HCEC 1CT (cell line): ENCODE results near the gene PAGE1.
"Not testable (repeated sequence)": the region's sequence is repeated elsewhere in the genome, so short reads cannot be mapped to it uniquely, and the experiment has no call there.

ENCODE experiments used
- DNase-seq: peaks from one replicate; pipeline ENCODE4 v3.0.0-alpha.2; 2017

The PAGE1 gene, protein sequence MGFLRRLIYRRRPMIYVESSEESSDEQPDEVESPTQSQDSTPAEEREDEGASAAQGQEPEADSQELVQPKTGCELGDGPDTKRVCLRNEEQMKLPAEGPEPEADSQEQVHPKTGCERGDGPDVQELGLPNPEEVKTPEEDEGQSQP

DNA sequence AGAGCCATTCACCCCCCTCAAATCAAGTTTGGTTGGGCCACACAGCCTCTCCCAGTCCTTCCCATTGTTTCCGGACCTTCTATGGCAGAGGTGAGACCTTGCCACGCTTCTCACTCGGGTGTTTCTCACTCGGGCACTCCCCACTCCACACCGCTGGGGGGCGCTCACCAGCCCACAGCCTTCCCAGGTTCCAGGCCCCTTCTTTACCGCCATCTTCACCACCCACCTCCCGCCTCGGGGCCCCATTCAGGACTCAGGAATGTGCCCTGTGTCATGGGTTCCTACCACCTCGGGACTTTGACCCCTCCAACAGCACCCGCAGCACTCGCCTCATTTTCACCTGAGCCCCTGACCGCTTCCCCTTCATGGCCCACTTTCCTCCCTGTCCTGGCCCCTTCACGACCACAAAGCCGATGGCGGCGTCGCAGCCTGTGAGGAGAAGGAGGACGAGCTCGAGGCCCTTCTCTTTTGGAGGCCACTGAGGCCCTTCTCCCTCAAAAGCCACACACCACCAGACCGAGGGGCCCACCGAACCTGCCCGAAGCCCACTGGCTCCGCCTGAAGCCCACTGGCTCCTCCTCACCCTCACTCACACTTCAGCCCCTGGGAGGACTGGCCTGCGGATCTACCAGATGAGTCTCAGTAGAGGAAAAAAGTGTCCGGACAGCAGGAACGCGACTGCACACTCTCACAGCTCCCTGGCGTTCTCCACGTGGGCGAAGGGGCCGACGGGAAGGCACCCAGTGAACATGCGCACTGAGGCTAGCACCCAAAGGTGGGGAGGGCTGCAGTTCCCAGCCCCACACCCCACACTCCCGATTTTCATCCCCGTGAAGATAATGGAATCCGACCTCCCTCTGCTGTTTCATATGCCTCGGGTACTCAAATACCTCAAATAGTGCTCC is at the start of gene PAGE1:
TSS of gene PAGE1 (minus strand) at position 709 of the 905 bp plus-strand sequence. CDS start 1,214 bp downstream, outside the sequence.
- no peak for DNase-seq

DNA sequence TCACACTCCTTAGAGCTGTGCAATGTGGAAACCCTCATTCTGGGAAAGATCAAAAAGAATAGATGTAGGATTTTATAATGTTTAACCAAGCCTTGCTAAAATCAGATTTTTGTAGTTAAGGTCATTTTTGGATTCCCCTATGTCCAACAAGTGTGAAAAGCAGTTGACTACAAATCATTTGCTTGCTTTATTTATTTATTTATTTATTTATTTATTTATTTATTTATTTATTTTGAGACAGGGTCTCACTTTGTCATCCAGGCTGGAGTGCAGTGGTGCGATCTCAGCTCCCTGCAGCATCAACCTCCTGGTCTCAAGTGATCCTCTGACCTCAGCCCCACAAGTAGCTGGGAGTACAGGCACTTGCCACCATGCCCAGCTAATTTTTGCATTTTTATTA is 45.7 kb upstream of the PAGE1 start:
- DNase-seq: not testable (repeated sequence)

DNA sequence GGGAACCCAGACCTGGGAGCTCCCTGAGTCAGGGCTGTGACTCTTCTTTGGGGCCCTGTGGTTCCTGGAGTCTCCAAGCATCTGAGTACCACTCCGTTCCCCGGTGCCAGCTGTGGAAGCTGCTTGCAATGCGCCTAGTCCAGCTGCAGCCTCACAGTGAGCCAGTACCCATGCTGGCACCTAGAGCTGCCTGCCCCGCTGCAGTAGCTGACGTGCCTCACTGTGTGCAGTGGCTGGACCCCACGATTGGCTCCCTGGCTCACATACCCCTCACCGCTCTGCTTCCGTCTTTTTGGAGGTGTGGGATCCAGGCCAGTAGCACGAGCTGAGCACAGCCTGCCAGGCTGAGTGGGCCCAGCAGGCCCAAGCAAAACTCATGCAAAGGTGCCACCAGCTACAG is 32.1 kb upstream of the PAGE1 start:
- DNase-seq: no peak

DNA sequence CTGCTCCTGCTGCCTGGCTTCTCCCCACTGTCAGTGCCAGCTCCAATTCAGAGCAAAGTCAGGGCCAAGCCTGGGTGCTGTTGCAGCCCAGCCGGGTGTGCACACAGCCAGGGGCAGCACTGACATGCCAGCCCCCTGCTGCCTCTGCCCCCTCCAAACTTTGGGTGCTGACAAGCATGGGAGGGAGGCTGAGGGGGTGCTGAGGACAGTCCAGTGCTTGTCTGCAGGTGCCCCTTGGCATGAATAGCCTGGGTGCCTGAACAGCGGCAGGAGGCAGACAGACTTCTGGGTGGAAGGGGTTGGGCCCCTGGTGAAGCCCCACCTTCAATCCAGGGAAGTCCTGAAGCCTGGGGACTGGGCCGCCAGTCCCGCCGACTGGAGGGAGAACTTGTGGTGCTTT is 31.2 kb upstream of the PAGE1 start:
- DNase-seq: no peak

DNA sequence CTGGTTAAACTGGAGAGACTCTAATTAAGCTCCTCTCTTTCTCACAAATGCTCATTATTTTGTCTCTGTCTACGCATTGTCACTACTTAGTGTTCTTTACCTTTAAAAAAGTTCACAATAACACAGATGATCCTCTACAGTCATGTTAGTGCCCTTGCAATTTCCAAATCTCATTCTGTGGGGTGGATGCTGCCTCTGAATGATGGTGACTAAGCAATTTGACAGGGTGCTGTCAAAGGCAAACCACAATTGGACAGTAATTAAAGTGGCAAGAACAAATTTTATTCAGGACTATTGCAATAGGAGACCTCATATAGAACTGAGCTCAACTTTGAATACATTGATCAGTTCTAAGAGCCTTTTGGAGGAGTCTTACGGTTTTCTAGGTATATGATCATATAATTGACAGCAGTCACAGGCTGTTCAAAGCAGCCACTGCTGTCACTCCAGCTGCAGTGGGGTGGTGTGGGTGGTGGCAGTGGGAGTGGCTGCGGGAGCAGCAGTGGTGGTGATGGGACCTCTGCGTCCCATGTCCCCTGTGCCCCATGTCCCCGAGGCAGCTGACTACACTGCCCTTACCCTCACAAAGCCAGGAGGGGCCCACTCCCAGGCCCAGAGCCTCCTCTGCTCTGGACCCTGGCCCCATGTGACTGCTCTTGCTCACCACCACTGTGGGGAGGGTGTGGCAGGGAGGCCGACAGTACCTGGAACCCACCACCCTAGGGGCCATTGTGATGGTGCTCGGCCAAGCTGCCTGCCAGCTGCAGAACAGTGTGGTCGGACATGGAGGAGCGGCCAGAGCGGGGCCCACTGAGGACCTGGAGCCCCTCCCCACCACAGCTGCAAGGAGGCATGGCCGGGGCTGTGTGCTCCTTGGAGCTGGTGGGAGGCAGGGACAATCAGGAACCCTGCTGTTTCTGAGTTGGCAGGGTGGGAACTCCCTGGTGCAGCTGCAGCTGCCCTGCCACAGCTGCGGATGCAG is 30.4 kb upstream of the PAGE1 start:
- no peak for DNase-seq

DNA sequence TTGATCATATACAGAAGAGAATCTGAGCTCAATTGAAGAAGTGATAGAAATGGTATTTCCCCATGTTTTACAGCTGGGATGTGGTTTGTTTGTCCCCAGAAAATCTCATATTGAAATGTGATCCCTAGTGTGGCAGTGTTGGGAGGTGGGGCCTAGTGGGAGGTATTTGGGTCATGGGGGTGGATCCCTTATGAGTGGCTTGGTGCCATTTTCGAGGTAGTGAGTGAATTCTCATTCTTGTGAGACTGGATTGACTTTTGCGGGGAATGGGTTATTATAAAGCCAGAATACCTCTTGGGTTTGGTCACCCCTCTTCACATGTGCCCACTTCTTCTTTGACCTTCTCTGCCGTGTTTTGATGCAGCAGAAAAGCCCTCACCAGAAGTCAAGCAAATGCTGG is 29.6 kb upstream of the PAGE1 start:
- DNase-seq: no peak

DNA sequence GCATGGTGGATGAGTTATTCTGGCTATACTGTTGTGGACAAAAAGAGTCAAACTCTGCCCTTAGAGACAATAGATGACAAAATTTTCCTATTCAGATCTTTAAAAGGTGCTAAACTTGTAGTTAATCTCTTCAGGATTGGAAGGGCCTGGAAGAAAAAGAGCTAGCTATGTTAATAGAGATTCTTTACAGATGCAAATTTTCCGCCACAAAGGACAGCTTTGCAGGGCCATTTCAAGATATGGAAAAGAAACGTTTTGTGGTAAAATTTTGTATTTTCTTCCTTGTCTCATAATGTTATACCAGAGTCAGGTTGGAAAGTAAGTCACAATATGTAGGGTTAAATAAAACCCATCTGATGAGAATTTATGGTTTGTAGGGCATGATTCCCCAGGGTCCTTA is 24.3 kb upstream of the PAGE1 start:
- not testable (repeated sequence) for DNase-seq

DNA sequence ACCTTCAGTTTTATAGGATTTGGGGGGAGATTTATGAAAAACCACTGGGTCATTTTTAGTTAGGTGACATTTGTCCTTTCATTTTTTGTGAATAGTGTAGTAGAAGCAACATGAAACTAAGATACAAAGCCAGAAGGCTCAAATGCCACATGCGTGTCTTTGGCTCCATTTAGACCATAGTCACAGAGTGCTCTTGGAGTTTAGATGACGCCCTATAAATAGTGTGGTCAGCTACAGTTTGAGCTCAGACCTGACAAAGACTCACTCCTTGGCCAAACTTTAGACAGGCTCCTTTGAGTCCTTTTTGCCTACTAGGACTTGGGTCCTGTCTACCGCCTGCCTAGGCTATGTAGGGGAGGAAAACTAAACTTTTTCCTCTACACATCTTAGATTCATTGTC is 16.8 kb upstream of the PAGE1 start:
- DNase-seq: no peak

DNA sequence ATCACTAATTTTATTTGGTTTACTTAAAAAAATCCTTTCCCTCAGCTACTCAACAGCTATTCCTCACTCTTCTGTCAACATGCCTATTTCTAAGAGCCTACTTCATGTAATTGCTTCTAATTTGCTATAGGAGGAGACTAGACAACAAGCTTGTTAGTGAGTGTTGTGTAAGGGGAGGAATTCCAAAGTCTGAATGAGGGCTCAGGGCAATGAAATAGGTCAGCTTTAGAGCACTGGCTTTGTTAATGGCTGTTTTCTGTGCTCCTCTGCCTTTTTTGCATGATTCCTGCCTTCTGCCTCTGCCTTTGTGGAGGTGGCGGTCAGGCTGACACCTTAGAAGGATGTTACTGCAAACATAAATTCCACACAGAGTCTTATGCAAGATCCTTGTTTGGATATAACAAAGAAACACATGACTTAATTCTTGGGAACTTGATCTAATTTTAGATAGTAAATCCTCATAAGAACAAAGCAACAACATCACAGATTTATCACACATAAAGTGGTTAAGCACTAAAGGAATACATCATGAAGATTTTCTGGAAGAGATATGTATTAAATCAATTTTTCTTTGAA is 15.0 kb upstream of the PAGE1 start:
- DNase-seq: no peak

DNA sequence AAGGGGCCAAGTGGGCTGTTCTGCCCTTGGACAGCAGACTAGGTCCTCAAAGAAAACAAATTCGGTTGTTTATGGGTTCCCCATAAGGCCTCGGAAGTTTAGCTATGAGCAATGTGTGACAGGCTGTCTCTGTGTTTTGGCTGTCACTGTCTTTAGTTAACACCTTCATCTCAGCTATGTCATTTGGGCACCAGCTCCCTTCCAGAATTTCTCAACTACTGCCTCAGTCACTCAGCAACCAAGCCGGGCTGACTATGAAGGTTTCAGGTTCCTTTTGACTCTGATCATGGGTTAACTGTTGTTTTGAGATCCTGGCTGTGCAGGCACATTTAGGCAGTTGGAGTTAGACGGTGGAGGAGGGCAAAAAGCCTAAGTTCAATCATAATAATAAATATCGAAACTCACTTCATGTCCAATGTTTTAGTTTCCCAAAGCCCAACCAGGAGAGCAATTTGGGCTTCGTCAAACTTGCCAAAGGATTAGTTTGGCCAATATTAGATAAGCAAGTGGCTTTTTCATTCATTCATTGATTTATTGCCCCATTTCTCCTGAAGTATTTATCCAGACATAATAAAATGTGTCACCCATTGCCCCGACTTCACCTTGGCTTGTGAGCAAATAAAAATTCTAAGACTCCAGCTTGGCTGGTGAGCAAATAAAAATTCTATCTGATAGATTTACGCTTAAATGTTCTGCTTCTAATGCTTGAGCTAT is 9.1 kb upstream of the PAGE1 start:
- DNase-seq: no peak

DNA sequence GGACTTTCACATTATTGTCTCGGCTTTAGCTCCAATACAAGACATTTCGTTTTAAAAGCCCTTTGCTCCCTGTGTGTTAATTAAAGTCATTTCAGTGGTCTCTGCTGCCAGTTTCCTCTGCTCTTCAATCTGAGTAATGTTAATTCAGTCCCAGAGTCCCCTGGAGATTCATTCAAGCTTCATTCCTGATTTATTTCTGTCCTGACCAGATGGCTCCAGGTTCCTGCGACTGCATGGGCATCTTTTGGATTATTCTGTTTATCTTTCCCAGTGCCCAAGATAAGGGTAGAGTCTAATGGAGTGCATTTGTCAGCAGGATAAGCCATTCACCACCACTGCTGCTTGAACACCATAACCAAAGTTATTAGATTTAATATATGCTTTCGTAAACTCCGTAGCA is 6.1 kb upstream of the PAGE1 start:
- DNase-seq: no peak

DNA sequence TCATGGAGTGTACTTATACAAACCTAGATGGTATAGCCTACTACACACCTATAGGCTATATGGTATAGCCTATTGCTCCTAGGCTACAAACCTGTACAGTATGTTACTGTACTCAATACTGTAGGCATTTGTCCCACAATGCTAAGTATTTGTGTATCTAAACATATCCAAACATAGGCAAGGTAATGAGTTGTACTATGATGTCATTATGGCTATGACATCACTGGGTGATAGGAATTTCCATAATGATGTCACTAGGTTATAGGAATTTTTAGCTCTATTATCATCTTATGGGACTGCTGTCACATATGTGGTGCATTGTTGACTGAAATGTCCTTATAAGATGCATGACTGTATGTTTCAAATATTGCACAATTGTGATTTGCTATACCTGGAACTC is 5.5 kb upstream of the PAGE1 start:
- no peak for DNase-seq

DNA sequence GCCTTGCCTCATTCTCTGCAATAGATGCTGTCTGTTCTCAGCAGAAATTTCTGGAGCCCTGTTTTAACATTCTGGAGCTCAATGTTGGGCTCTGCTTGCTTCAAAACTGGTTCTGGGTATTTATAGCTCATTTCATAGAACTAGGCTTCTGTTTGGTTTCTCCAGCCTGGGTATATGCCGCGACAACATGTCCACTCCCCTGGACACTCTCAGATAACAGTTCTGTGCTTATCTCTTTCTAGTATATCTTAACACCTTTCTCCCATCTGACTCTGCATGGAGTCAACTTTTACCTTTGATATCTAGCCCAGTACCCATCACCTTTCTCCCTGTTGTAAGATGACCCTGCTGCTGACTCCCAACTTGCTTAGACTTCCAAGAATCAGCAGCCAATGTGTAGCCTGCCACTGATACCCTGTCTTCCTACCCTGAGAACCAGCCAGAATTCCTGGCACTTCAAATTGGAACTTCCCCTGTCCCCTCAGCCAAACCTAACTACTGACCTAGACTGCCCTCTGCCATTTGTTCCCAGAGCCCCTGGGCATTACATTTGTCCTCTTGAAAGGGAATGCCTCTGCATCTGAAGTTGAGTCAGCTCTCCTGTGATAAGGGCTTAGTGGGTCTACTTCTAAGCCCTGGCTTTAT is 20.6 kb downstream of the PAGE1 start:
- DNase-seq: no peak

DNA sequence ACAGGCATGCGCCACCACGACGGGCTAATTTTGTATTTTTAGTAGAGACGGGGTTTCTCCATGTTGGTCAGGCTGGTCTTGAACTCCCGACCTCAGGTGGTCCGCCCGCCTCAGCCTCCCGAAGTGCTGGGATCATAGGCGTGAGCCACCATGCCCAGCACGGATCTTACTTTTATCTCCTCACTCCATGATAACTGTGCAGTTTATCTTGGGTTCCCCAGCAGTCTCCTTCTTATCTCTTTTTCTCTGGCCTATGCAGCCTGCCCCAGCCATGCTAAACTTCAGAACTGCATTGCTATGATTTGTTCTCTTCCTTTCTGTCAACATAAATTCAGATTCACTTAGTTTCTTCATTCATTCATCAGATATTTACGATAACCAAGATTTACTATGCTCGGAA is 22.4 kb downstream of the PAGE1 start:
- DNase-seq: no peak

DNA sequence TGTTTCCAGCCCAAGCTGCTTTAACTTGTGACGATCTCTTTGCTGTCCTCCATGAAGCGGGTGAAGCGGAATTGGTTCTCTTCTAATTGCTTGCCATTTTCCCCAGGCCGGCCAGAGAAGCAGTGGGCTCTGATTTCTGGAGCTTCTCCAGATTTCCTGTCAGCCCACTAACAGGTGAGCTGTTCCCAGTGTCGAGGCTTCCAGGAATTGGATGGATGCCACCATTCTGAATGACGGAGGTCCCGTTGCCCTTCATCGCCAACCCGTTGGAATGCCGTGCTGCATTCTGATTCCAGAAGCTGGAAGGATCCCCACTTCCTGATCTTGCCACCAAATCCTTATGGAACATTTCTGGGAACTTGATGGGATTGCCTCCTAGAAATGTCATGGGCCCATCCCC is 31.0 kb downstream of the PAGE1 start:
- no peak for DNase-seq

DNA sequence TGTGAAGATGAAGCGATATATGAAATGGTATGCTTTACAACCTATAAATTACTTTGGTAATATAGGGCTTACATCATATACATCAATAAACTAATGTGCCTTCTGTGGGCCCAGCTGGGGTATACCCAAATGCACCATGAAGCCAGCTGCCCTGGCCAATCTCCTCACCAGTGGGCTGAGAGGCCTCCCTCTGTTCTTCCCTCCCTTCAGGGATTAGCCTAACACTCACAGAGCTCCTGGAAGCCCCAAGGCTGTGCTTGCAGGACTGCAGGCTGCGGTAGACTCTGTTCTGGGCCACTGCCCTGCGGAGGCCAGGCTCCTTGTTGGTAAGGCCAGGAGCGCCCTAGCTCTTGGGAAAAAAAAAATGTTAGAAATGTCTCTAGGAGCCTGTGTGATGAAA is 33.9 kb downstream of the PAGE1 start:
- no peak for DNase-seq

DNA sequence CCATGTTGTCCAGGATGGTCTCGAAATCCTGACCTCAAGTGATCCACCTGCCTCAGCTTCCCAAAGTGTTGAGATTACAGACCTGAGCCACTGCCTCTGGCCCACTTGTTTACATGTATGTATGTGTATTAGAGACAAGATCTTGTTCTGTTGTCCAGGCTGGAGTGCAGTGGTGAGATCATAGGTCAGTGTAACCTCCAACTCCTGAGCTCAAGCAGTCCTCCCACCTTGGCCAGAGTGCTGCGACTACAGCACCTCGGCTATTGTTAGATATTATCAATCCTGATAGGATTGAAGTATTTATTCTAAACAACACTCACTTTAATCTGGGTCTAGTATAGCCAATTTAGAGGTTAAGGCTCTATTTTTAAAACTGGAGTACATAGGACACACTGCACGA is 36.0 kb downstream of the PAGE1 start:
- no peak for DNase-seq

DNA sequence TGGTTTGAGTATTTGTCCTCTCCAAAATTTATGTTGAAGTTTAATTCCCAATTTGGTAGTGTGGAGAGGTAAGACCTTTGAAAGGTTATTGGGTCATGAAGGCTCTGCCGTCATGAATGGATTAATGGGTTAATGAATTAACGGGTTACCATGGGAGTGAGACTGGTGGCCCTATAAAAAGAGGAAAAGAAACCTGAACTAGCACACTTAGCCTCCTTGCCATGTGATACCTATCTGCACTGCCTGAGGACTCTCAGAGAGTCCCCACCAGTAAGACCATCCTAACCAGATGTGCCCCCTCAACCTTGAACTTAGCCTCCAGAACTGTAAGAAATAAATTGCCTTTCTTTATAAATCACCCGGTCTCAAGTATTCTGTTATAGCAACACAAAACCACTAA is 39.3 kb downstream of the PAGE1 start:
- no peak for DNase-seq

DNA sequence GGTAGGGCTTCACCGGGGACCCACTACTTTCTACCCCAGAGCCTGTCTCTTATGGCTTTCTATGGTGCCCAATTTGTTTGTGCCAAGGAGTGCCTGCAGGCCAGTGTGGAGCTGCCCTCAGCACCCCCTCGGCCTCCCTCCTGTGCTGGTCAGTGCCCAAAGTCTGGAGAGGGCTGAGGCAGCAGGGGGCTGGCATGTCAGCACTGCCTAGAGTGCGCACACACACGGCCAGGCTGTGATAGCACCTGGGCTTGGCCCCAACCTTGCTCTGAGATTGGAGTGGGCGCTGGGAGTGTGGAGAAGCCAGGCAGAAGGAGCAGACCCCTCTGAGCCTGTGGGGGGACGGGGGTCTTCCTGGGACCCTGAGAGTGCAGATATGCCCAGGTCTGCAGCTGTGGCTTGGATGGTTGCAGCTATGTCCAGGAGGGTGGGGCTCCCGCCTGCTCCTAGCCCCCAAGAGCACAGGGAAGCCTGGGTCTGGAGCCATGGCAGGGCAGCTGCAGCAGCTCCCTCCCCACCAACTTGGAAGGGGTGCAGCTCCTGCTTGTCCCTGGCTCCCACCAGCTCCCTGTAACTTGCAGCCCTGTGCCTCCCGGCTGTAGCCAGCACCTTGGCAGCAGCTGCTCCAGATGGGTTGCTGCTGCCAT is 50.7 kb downstream of the PAGE1 start:
- DNase-seq: no peak
